RWPE1 (cell line): ENCODE measurements around the gene DPF3.

ENCODE experiments used
- CTCF ChIA-PET: fragments of 350-600 bp; sonication (Branson Sonifier 250); formaldehyde crosslinking; extraction: SDS; loops from one replicate; lab custom pipeline; 2021; lab: Yijun Ruan, JAX
- POLR2A ChIA-PET: fragments of 400-600 bp; formaldehyde crosslinking; extraction: SDS; loops from one replicate; lab custom pipeline; 2020; ENCODE audit warnings: antibody characterized with exemption; ENCODE audit not compliant: low non-redundant PET; lab: Yijun Ruan, JAX
- DNase-seq: peaks from one replicate; pipeline ENCODE4 v3.0.0; 2012; ENCODE audit warnings: low spot score
- H3K27ac ChIP-seq: fragments of 450-650 bp; 2 replicates; pipeline ENCODE4 v1.5.1; 2017
- TF ChIP-seq, protein P1 (sequence below): fragments of 450-650 bp; conservative IDR thresholded peaks from 2 replicates; pipeline ENCODE4 v1.5.1; 2017; ENCODE audit warnings: low read depth, mild to moderate bottlenecking

DPF3 gene

DNA sequence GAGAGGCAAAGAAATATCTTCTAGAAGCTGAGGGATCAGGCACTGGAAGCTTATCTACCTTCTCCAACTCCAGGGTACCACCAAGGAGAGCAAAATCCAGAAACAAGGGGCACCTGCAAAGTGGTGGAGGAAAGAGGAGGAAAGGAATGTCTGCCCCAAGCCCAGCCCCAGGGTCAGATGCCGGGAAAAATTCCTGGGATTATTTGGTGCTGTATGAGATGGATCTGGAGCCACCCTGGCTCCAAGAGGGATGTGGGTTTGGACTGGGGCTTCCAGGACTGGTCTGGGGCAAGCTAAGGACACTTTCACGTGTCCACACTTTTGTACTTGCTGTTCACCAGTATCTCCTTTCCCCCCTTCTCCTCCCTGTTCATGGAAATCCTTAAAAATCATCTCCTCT lies 69.8 kb downstream of the DPF3 start:
- DNase-seq = no peak
- TF ChIP-seq, protein P1, sequence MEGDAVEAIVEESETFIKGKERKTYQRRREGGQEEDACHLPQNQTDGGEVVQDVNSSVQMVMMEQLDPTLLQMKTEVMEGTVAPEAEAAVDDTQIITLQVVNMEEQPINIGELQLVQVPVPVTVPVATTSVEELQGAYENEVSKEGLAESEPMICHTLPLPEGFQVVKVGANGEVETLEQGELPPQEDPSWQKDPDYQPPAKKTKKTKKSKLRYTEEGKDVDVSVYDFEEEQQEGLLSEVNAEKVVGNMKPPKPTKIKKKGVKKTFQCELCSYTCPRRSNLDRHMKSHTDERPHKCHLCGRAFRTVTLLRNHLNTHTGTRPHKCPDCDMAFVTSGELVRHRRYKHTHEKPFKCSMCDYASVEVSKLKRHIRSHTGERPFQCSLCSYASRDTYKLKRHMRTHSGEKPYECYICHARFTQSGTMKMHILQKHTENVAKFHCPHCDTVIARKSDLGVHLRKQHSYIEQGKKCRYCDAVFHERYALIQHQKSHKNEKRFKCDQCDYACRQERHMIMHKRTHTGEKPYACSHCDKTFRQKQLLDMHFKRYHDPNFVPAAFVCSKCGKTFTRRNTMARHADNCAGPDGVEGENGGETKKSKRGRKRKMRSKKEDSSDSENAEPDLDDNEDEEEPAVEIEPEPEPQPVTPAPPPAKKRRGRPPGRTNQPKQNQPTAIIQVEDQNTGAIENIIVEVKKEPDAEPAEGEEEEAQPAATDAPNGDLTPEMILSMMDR = no peak
- ChIA-PET POLR2A (no interaction called here), CTCF (no interaction called here)
- H3K27ac ChIP-seq = no peak overlapping the region

DNA sequence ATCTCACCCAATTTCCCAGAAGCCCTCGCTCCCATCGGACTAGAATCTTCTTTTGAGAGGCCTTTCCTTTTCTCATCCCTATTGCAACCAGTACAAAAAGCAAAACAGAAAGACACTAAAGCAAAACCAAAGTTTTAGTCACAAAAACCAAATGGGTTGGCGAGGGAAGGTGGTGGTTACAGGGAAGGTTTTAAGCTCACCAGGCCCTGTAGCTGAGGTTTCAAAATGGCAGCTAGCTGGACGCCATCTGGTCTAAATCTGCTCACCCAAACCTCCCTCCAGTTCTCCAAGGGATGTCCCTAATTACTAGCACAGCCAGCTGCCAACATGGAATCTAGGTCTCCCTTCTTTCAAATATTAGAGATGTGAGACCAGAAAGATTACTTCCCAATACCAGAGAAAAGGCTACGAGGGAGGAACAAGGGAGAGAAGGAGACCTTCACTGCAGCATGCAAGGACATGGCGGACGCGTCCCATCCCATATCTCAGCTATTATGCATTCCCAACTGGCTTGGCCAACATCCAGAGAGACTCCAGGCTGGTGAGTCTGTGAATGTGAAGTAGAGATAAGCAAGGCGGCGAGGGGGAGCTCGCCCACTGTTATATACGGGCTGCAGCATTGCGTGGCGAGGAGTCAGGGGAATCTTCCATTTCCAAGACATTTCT lies 70.8 kb downstream of the DPF3 start:
- CTCF ChIA-PET = no interaction called here

DNA sequence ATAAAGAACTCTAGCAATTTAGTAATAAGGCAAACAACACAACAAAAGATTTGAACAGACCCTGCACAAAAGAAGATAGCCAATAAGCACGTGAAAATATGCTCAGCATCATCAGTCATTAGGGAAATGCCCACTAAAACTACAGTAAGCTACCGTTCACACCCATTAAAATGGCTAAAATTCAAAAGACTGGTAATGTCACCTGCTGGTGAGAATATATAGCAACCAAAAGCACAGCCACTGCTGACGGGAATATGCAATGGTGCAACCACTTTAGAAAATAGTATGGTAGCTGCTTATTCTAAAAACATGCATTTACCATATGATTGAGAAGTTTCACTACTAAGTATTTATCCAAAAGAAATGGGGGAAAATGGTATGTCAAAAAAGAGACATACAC lies 74.9 kb downstream of the DPF3 start:
- no peak overlapping the region for H3K27ac ChIP-seq
- no peak for DNase-seq
- ChIA-PET POLR2A (no interaction called here), CTCF (no interaction called here)
- TF ChIP-seq, protein P1 = no peak

More for the DNA sequence above, 70.8 kb downstream of the DPF3 start:
- POLR2A ChIA-PET = no interaction called here
- H3K27ac ChIP-seq = no peak overlapping the region
- DNase-seq = no peak
- TF ChIP-seq, protein P1 = no peak

DNA sequence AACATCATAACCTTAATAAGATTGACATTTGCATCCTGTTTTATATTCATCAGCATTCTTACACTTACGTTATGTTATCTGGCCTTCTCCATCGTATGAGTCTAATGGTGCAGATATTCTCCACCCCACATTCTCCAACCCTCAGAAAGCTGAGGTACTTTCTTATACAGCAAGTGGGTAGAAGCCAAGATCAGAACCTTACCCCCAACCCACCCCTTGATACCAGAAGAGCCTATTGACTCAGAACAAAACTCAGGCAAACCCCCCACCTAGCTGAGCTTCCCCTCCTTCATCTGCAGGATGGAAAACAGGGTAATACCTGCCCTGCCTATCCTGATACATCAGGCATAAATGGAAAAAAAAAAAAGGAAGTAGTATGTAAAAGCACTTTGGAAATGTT lies 77.6 kb downstream of the DPF3 start:
- TF ChIP-seq, protein P1 = no peak
- POLR2A ChIA-PET = no interaction called here
- DNase-seq = no peak
- CTCF ChIA-PET = no interaction called here
- no peak overlapping the region for H3K27ac ChIP-seq

DNA sequence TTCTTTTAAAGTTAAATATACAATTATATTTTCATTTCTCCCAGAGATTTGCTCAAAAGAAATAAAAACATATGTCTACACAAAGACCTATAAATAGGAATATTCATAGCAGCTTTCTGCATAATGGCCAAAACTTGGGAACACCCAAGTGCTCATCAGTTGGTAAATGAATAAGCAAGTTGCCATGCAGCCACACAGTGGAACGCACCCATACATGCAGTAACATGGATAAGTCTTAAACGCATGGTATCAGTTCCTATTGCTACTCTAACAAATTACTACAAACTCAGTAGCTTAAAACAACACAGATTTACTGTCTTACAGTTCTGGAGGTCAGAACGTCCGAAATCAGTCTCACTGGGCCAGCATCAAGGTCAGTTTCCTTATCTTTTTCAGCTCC lies 78.5 kb downstream of the DPF3 start:
- H3K27ac ChIP-seq = no peak overlapping the region
- TF ChIP-seq, protein P1 = no peak
- ChIA-PET POLR2A (no interaction called here), CTCF (interaction anchor here (0.6 kb wide), 1 partner anchor 78 kb away, joined by 3 read pairs; the partner anchor contains the start of gene DPF3)
- DNase-seq = no peak

DNA sequence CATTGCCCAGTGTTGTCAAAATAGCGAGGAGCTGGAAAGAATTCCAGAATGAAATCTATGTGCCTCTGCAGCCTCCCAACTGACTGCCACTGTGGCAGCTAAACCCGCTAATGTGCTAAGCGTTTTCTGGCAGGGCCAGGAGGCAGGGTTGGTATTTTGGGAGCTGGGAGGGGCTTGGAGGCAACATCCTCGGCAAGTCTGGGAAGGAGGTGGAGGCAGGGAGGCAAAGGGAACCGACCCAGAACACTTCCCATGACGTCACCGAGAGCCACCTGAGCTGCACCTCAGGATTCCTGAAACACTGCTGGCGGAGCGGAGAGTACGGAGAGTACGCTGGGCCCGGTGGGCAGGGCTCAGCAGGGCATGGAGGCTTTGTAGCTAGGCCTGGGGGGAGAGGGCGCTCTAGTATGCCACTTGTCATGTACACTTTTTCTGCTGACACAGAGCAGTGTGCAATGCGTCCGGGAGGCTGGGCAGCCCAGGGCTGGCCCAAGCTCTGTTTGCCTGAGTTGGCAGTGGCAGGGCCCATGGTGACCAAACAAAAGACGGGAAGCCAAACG lies 81.5 kb downstream of the DPF3 start:
- H3K27ac ChIP-seq = no peak overlapping the region
- no peak for DNase-seq
- CTCF ChIA-PET = no interaction called here
- TF ChIP-seq, protein P1 = no peak
- POLR2A ChIA-PET = no interaction called here
